ENCODE results near the gene KLHL26. TPM values are rescaled to one million over a fixed set of nuclear protein-coding genes. Genes with fewer than 3 reads are reported as not detected.

Gene KLHL26
- total RNA-seq, 1 donor from 2014 or later: 12.7 TPM

GRCh38 chr19:18660051-18660910 is 23.5 kb downstream of the KLHL26 start:
- no peak overlapping the region for H3K27ac Mint-ChIP-seq

GRCh38 chr19:18660939-18661670 is 24.3 kb downstream of the KLHL26 start:
- H3K9me3 Mint-ChIP-seq: no peaks in the 10 kb centered on the region
- H3K27ac Mint-ChIP-seq: no peak overlapping the region
- H3K4me1 Mint-ChIP-seq (ENCODE audit: low read depth): peaks cover 7% of the 10 kb centered on the region
- no peak for DNase-seq (ENCODE audit: low spot score)
- intact Hi-C loops (cut with micrococcal nuclease): no loop called here
- H3K27me3 Mint-ChIP-seq (ENCODE audit: insufficient read depth): no peaks in the 10 kb centered on the region
- H3K36me3 Mint-ChIP-seq (ENCODE audit: low read depth): no peaks in the 10 kb centered on the region
- H3K4me3 Mint-ChIP-seq: no peak overlapping the region

More at GRCh38 chr19:18660051-18660910, 23.5 kb downstream of the KLHL26 start:
- H3K9me3 Mint-ChIP-seq: no peaks in the 10 kb centered on the region
- no peak for DNase-seq (ENCODE audit: low spot score)
- intact Hi-C loops (cut with micrococcal nuclease): no loop called here
- no peaks in the 10 kb centered on the region for H3K27me3 Mint-ChIP-seq (ENCODE audit: insufficient read depth)
- no peak overlapping the region for H3K4me3 Mint-ChIP-seq
- peaks cover 7% of the 10 kb centered on the region for H3K4me1 Mint-ChIP-seq (ENCODE audit: low read depth)
- H3K36me3 Mint-ChIP-seq (ENCODE audit: low read depth): no peaks in the 10 kb centered on the region

- no peaks in the 10 kb centered on the region for H3K9me3 Mint-ChIP-seq
- intact Hi-C loops (cut with micrococcal nuclease): no loop called here
- peaks cover 4% of the 10 kb centered on the region for H3K36me3 Mint-ChIP-seq (ENCODE audit: low read depth)
- H3K27ac Mint-ChIP-seq: no peak overlapping the region
- no peak overlapping the region for H3K4me3 Mint-ChIP-seq
- DNase-seq (ENCODE audit: low spot score): no peak
- no peaks in the 10 kb centered on the region for H3K27me3 Mint-ChIP-seq (ENCODE audit: insufficient read depth)
- peaks cover 7% of the 10 kb centered on the region for H3K4me1 Mint-ChIP-seq (ENCODE audit: low read depth)
These were observed 26.3 kb downstream of the KLHL26 start for GRCh38 chr19:18662972-18663732.

GRCh38 chr19:18663940-18664530 is 27.2 kb downstream of the KLHL26 start:
- H3K27me3 Mint-ChIP-seq (ENCODE audit: insufficient read depth): no peaks in the 10 kb centered on the region
- H3K4me1 Mint-ChIP-seq (ENCODE audit: low read depth): peaks cover 7% of the 10 kb centered on the region
- no peak for DNase-seq (ENCODE audit: low spot score)
- no peaks in the 10 kb centered on the region for H3K9me3 Mint-ChIP-seq
- intact Hi-C loops (cut with micrococcal nuclease): no loop called here
- no peak overlapping the region for H3K4me3 Mint-ChIP-seq
- no peak overlapping the region for H3K27ac Mint-ChIP-seq
- peaks cover 4% of the 10 kb centered on the region for H3K36me3 Mint-ChIP-seq (ENCODE audit: low read depth)

GRCh38 chr19:18665771-18666202 is 29.0 kb downstream of the KLHL26 start:
- intact Hi-C loops (cut with micrococcal nuclease): no loop called here
- Mint-ChIP-seq H3K4me1 (ENCODE audit: low read depth) (peaks cover 7% of the 10 kb centered on the region), H3K27me3 (ENCODE audit: insufficient read depth) (no peaks in the 10 kb centered on the region), H3K27ac (no peak overlapping the region), H3K36me3 (ENCODE audit: low read depth) (peaks cover 6% of the 10 kb centered on the region), H3K4me3 (no peak overlapping the region), H3K9me3 (no peaks in the 10 kb centered on the region)
- DNase-seq (ENCODE audit: low spot score): no peak

GRCh38 chr19:18666317-18666716 is 29.5 kb downstream of the KLHL26 start:
- Mint-ChIP-seq H3K36me3 (ENCODE audit: low read depth) (peaks cover 6% of the 10 kb centered on the region), H3K4me1 (ENCODE audit: low read depth) (peaks cover 3% of the 10 kb centered on the region), H3K4me3 (no peak overlapping the region), H3K9me3 (no peaks in the 10 kb centered on the region), H3K27me3 (ENCODE audit: insufficient read depth) (no peaks in the 10 kb centered on the region), H3K27ac (no peak overlapping the region)
- intact Hi-C loops (cut with micrococcal nuclease): no loop called here
- no peak for DNase-seq (ENCODE audit: low spot score)

- DNase-seq (ENCODE audit: low spot score): no peak
- no peak overlapping the region for H3K4me3 Mint-ChIP-seq
- H3K4me1 Mint-ChIP-seq (ENCODE audit: low read depth): no peaks in the 10 kb centered on the region
- H3K27ac Mint-ChIP-seq: no peak overlapping the region
- intact Hi-C loops (cut with micrococcal nuclease): no loop called here
- H3K9me3 Mint-ChIP-seq: no peaks in the 10 kb centered on the region
- no peaks in the 10 kb centered on the region for H3K27me3 Mint-ChIP-seq (ENCODE audit: insufficient read depth)
- peaks cover 6% of the 10 kb centered on the region for H3K36me3 Mint-ChIP-seq (ENCODE audit: low read depth)
These were observed 30.0 kb downstream of the KLHL26 start for GRCh38 chr19:18666784-18667183.

- H3K27me3 Mint-ChIP-seq (ENCODE audit: insufficient read depth): no peaks in the 10 kb centered on the region
These were observed 30.9 kb downstream of the KLHL26 start for GRCh38 chr19:18667531-18668251.

GRCh38 chr19:18668252-18668631 is 31.4 kb downstream of the KLHL26 start:
- H3K9me3 Mint-ChIP-seq: no peaks in the 10 kb centered on the region
- no peaks in the 10 kb centered on the region for H3K4me1 Mint-ChIP-seq (ENCODE audit: low read depth)
- no peak for DNase-seq (ENCODE audit: low spot score)
- no peaks in the 10 kb centered on the region for H3K27me3 Mint-ChIP-seq (ENCODE audit: insufficient read depth)
- peaks cover 6% of the 10 kb centered on the region for H3K36me3 Mint-ChIP-seq (ENCODE audit: low read depth)
- intact Hi-C loops (cut with micrococcal nuclease): no loop called here
- H3K27ac Mint-ChIP-seq: no peak overlapping the region
- H3K4me3 Mint-ChIP-seq: no peak overlapping the region

More at GRCh38 chr19:18667531-18668251, 30.9 kb downstream of the KLHL26 start:
- H3K4me3 Mint-ChIP-seq: no peak overlapping the region
- no peak overlapping the region for H3K27ac Mint-ChIP-seq
- no peaks in the 10 kb centered on the region for H3K9me3 Mint-ChIP-seq
- H3K4me1 Mint-ChIP-seq (ENCODE audit: low read depth): no peaks in the 10 kb centered on the region
- intact Hi-C loops (cut with micrococcal nuclease): no loop called here
- no peak for DNase-seq (ENCODE audit: low spot score)
- H3K36me3 Mint-ChIP-seq (ENCODE audit: low read depth): peaks cover 6% of the 10 kb centered on the region

GRCh38 chr19:18668744-18669523 is 32.1 kb downstream of the KLHL26 start:
- Mint-ChIP-seq H3K9me3 (no peaks in the 10 kb centered on the region), H3K4me3 (no peak overlapping the region), H3K36me3 (ENCODE audit: low read depth) (peaks cover 6% of the 10 kb centered on the region), H3K27ac (no peak overlapping the region), H3K4me1 (ENCODE audit: low read depth) (no peaks in the 10 kb centered on the region), H3K27me3 (ENCODE audit: insufficient read depth) (no peaks in the 10 kb centered on the region)
- intact Hi-C loops (cut with micrococcal nuclease): no loop called here
- no peak for DNase-seq (ENCODE audit: low spot score)

- Mint-ChIP-seq H3K27ac (no peak overlapping the region), H3K27me3 (ENCODE audit: insufficient read depth) (no peaks in the 10 kb centered on the region), H3K4me3 (no peak overlapping the region), H3K36me3 (ENCODE audit: low read depth) (peaks cover 6% of the 10 kb centered on the region), H3K9me3 (no peaks in the 10 kb centered on the region), H3K4me1 (ENCODE audit: low read depth) (no peaks in the 10 kb centered on the region)
- no peak for DNase-seq (ENCODE audit: low spot score)
- intact Hi-C loops (cut with micrococcal nuclease): no loop called here
These were observed 32.6 kb downstream of the KLHL26 start for GRCh38 chr19:18669524-18669817.

GRCh38 chr19:18669883-18670282 is 33.1 kb downstream of the KLHL26 start:
- intact Hi-C loops (cut with micrococcal nuclease): no loop called here
- H3K27ac Mint-ChIP-seq: no peak overlapping the region
- no peaks in the 10 kb centered on the region for H3K27me3 Mint-ChIP-seq (ENCODE audit: insufficient read depth)
- H3K36me3 Mint-ChIP-seq (ENCODE audit: low read depth): peaks cover 6% of the 10 kb centered on the region
- H3K9me3 Mint-ChIP-seq: no peaks in the 10 kb centered on the region
- no peak overlapping the region for H3K4me3 Mint-ChIP-seq
- H3K4me1 Mint-ChIP-seq (ENCODE audit: low read depth): no peaks in the 10 kb centered on the region
- DNase-seq (ENCODE audit: low spot score): no peak
